H1 (cell line): Measurements from ENCODE around the gene MRGPRE.

Source experiments
- CTCF ChIP-seq, 3 experiments: IDR thresholded peaks; 1 replicate in 2 of 3; 2 replicates in 1 of 3; pipeline versions ENCODE4 v1.5.1 to v1.6.1; 2011; ENCODE audit warnings: low read length in 3 of 3, mild to moderate bottlenecking in 3 of 3, inconsistent platforms in 2 of 3, low read depth in 1 of 3, moderate library complexity in 1 of 3; ENCODE audit not compliant: insufficient read depth in 1 of 3; ENCODE audit errors: control extremely low read depth in 1 of 3
- EP300 ChIP-seq, 2 experiments: IDR thresholded peaks; 1 replicate in 1 of 2; 2 replicates in 1 of 2; pipeline ENCODE4 v1.6.1; 2011 to 2012; ENCODE audit warnings: low read depth in 2 of 2, low read length in 2 of 2, mild to moderate bottlenecking in 2 of 2, borderline replicate concordance in 1 of 2, inconsistent platforms in 1 of 2, moderate library complexity in 1 of 2
- SIX5 ChIP-seq: IDR thresholded peaks from 2 replicates; pipeline ENCODE4 v1.6.1; 2011; ENCODE audit warnings: mild to moderate bottlenecking, low read depth, low read length
- ZNF274 ChIP-seq: IDR thresholded peaks from 2 replicates; pipeline ENCODE4 v1.7.0; 2012; ENCODE audit warnings: low read length, borderline replicate concordance; ENCODE audit errors: extremely low read depth

- TF ChIP-seq CTCF (IDR thresholded peaks at IDR 0.05; ENCODE audit: control extremely low read depth in 1 of 3, insufficient read depth in 1 of 3, low read depth in 1 of 3, low read length in 3 of 3) (no peak), ZNF274 (no peak), EP300 (IDR thresholded peaks at IDR 0.05; ENCODE audit: borderline replicate concordance in 1 of 2, low read depth in 2 of 2, low read length in 2 of 2) (no peak), SIX5 (no peak)
Observed at GRCh38 chr11:3216027-3216525, 16.1 kb downstream of the MRGPRE start.
